NCI-H1436 (cell line): Measurements from ENCODE around the gene UFD1.

Source experiments
- DNase-seq: peaks from one replicate; lab custom pipeline; 2025; lab: John Stamatoyannopoulos, UW

Gene UFD1

DNA sequence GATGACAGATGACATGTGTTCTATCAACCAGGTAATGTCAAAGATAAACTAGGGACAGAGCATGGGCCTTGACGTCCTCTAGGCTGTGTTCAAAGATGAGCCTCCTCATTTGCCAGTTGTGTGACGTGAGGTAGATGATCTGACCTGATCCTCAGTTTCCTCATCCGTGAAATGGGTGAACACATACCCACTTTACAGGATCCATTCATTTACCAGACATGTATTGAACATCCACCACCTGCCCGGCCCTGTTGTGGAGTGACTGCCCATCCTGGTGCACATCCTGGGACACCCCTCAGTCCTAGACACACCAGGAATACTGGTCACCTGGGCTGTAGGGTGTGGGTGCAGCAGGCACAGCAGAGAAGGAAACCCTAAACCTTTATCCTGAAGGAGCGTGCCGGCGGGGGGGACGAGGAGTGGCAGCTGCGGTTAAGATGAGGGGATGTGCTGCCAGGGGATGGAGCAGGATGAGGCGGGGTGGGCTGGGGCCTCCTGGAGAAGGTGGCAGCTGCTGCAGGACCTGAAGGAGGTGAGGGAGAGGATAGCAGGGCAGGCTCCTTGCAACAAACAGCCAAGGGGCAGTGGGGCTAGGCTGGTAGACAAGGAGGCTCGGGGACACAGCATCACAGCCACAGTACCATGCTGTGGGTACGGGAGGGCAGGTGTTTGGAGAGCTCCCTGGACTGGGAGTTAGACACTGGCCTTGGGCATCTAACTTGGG, 36.8 kb upstream of the UFD1 start:
- DNase-seq, result no peak

GRCh38 chr22:19514831-19515565, 36.0 kb upstream of the UFD1 start:
- DNase-seq, result no peak

GRCh38 chr22:19513823-19514222, 34.8 kb upstream of the UFD1 start:
- no peak for DNase-seq

- DNase-seq, result no peak
Measured at GRCh38 chr22:19510919-19511341, 31.9 kb upstream of the UFD1 start.

DNA sequence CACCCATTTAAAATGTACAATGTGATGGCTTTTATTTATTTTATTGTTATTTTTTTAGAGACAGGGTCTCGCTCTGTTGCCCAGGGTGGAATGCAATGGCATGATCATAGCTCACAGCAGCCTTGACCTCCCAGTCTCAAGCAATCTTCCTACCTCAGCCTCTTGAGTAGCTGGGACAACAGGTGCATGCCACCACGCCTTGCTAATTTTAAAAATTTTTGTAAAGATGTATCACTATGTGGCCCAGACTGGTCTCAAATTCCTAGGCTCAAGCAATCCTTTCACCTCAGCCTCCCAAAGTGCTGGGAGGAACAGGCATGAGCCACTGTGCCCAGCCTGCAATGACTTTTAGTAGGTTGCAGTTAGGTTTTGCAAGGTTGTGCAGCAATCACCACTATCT, 30.9 kb upstream of the UFD1 start:
- no peak for DNase-seq

DNA sequence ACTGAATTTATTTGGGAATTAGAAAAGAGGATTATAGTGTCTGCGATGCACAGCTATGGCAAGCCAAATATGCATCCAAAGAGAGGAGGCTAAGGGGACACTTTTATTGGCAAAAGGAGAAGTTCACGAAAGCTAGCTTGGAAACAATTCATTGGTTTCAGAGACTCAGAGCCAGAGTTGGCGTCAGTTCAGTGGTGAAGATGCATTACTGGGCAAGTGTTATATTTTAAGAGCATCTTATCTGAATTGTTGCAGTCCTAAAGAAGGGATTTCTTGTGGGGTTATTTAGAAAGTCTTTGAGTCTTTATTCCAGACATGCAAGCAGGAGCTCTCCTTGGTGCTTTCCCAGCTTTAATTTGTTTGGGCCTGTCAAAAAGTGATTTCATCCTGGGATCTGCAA, 30.2 kb upstream of the UFD1 start:
- no peak for DNase-seq

- DNase-seq, result no peak
Measured at GRCh38 chr22:19508024-19508776, 29.2 kb upstream of the UFD1 start.

GRCh38 chr22:19507534-19507861, 28.5 kb upstream of the UFD1 start:
- no peak for DNase-seq

DNA sequence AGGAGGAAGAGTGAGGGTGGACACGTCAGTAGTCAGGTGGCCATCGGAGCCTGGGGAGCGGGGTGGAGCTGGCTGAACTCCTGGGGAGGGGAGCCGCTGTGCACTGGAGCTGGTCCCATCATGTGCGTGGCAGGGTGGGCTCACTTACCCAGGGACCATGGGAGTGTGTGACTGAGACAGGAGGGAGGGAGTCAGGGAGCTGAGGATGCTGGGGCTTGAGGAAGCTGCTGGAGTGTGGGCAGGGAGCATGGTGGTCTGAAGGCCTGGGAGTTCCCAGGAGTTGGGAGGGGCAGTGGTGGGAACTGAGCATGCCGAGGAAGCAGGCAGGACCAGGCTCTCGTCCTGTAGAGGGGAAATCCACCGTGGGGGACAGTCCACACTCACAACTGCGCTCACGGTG, 27.2 kb upstream of the UFD1 start:
- DNase-seq, result no peak

DNA sequence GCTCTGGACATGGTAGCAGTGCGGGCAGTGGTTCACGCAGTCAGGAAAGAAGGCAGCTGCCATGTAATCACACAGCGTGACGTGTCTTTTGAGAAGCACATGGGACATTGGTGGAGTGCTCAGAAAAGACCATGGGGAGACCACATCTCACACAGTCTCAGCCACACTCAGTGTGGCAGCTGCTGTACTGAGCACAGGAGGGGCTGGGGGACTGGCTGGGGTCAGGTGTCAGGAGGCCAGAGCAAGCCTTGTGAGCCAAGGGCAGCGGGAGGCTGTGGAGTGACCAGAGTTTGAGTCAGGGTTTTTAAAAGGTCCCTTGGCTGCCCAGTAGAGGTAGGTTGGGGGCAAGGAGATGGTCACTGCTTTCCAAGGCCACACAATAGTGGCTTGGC, 26.7 kb upstream of the UFD1 start:
- DNase-seq, result no peak

- DNase-seq, result no peak
Measured at GRCh38 chr22:19504900-19505734, 26.1 kb upstream of the UFD1 start.

GRCh38 chr22:19503869-19504268, 24.9 kb upstream of the UFD1 start:
- DNase-seq, result no peak

GRCh38 chr22:19503367-19503766, 24.4 kb upstream of the UFD1 start:
- DNase-seq, result no peak

- DNase-seq, result no peak
Measured at GRCh38 chr22:19501897-19502447, 23.0 kb upstream of the UFD1 start.

DNA sequence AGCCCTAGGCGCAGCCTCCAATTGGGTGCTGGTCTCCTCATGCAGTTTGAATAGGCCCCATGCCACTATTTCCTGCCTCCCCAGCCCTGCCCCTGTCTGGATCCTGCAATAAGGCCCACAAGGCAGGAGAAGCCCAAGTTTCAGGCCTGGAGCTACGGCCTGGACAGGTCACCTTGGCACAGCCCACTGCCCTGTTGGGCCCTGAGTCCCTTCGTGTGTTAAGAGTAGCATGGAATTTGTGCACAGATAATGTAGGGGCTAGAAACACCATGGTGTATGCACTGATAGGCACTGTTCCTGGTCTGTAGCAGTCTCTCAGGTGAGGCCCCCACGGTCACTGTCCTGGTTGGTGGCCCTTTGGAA, 20.9 kb upstream of the UFD1 start:
- no peak for DNase-seq

GRCh38 chr22:19499236-19499879, 20.4 kb upstream of the UFD1 start:
- no peak for DNase-seq

- DNase-seq, result no peak
Measured at GRCh38 chr22:19498866-19499190, 19.8 kb upstream of the UFD1 start.

DNA sequence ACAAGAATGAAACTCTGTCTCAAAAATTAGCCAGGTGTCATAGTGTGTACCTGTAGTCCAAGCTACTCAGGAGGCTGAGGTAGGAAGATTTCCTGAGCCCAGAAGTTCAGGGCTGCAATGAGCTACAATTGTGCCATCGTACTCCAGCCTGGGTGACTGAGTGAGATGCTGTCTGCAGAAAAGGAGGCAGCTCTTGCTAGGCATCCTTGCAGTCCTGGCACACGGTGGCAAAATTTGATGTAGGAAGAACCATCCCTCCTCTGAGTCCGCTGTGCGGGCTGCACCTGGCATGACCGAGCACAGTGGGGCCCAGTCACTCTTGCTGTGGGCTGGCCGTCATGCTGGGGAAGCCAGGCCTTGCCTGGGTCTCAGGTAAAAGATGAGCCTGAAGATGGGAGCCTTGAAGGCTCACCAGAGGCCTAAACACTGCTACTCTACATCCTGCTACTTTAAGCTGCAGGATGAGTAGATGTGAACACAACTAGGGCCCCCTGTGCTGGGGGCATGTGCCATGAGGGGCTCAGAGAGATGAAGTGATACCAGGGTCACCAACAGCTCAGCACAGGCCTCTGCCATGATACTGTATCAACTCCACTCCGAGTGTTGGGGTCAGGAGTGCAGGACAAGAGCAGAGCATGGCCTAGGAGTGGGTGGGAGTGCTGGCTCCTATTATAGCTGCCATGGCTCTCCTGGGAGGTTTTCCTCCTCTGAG, 19.3 kb upstream of the UFD1 start:
- DNase-seq, result no peak

DNA sequence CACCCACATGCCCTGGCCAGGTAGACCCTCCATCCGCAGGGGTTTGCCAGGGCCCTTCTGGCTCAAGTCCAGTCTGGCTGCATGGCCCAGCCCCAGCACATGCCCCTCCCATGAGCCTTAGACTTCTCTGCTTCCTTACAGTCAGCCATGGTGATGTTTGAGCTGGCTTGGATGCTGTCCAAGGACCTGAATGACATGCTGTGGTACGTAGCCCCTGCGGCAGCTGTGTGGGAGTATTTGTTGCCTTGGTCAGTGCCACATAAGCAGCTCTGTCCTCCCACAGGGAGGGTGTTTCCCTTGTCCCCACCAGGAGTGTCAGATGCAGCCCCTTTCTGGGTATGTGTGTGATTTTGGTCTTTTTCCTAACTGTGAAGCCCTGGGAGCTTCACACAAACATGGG, 18.3 kb upstream of the UFD1 start:
- DNase-seq, result no peak

DNA sequence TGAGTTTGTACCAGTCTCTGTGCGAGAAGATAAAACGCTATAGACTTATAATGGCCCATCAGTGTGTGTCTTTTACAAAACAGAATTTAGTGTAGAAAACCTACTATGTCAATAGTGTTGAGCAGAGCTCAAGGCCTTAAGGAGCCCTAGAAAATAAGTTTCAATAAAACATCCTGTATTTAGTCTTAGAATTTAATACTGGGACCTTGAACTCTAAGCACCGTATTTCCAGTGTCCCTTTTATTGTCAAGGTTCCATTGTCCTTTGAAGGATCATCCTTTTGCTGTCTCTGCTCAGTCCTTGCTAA, 17.3 kb upstream of the UFD1 start:
- no peak for DNase-seq
